HG03521 (cell line): ENCODE results near the gene ZNF555.
"Not testable (repeated sequence)": the region's sequence is repeated elsewhere in the genome, so short reads cannot be mapped to it uniquely, and the experiment has no call there.

ENCODE experiments used
- ATAC-seq: cut with Tn5 transposase; IDR thresholded peaks from one replicate; pipeline ENCODE4 v1.9.1; 2021; ENCODE audit warnings: mild to moderate bottlenecking, moderate library complexity; ENCODE audit not compliant: unreplicated experiment

ZNF555 gene

DNA sequence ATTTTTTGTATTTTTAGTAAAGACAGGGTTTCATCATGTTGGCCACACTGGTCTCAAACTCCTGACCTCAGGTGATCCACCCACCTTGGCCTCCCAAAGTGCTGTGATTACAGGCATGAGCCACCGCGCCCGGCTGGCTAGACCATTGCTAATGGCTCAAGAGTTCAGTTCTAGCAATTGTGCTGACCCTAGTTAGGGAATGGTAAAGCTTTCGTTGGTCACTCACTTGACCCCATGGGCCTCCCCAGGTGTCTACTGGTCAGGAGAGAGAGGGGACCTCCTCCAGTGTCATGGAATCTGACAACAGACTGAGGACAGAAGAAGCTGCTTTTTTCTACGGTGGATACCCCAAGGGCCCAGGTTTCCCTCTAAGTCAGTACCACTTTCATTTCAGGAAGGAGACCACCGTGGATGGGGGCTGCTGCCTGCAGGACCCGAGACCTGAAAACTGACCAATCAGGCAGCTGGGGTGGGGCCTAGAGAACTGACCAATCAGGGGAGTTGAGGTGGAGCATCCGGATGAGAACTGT is 25.3 kb downstream of the ZNF555 start:
- ATAC-seq = no peak

DNA sequence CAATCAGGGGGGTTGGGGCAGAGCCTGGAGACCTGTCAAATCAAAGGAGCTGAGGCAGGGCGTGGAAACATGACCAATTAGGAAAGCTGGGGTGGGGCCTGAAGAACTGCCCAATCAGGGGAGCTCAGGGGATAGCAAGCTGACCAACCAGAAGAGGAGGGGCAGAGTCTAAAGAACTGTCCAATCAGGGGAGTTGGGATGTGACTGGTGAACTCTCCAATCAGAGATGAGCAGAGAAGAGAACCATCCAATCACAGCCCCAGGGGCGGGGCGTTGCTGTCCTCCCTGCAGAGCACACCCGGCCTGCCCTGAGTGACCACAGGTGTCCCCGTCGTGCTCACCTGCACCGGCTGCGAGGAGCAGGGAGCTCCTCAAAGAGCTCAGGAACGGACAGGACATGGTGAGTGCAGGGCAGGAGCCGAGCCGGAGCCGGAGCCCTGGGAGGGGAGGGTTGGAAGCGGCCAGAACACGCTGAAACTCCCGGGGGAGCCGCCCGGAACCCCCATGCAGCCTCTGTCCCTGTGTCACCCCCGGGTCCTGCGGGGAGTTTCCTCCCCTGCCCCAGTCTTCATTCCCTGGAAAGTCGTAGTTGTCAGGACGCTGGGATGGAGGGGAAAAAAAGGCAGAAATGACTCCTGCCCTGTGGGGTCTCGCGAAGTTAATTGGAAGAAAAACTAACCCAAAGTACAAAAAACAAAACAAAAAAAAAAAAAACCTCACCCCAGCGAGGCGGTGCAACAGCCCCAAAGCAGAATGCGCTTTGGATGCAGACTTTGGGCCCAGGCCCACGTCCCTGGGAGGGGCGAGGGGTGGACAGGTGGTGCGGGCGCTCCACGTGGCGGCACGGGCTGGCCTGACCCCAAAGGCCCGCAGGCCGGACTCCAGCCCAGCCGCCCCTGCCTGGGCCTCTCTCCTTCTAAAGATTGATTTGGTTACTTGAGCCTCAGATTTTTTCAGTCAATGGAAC is 26.0 kb downstream of the ZNF555 start, which contains the start of gene ZNF556:
ZNF556 (plus strand) TSS at position 311 of the 967 bp plus-strand sequence; CDS start at position 398, 87 bp downstream.
- ATAC-seq = no peak

DNA sequence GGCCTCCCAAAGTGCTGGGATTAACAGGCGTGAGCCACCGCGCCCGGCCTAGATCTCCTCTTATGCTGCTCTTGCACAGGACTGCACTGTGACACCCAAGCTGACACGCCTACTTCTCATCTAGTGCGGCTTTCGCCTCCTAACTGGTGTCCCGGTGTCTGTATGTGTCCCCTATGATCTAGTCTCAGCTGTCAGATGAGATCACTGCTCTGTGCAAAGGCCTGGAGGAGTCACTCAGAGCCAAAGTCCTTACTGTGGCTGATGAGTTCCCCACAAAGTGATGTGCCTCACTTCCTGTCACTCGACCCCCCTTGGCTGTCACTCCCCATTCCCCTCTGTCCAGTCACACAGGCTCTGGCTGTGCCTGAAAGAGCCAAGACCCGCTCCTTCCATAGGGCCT is 28.3 kb downstream of the ZNF555 start:
- no peak for ATAC-seq

DNA sequence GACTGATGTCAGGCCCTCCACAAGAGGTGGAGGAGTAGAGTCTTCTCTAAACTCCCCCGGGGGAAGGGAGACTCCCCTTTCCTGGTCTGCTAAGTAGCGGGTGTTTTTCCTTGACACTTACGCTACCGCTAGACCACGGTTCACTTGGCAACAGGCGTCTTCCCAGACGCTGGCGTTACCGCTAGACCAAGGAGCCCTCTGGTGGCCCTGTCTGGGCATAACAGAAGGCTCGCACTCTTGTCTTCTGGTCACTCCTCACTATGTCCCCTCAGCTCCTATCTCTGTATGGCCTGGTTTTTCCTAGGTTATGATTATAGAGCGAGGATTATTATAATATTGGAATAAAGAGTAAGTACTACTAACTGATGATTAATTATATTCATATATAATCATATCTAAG is 30.9 kb downstream of the ZNF555 start:
- not testable (repeated sequence) for ATAC-seq

GRCh38 chr19:2877398-2878331 is 36.4 kb downstream of the ZNF555 start:
- no peak for ATAC-seq

DNA sequence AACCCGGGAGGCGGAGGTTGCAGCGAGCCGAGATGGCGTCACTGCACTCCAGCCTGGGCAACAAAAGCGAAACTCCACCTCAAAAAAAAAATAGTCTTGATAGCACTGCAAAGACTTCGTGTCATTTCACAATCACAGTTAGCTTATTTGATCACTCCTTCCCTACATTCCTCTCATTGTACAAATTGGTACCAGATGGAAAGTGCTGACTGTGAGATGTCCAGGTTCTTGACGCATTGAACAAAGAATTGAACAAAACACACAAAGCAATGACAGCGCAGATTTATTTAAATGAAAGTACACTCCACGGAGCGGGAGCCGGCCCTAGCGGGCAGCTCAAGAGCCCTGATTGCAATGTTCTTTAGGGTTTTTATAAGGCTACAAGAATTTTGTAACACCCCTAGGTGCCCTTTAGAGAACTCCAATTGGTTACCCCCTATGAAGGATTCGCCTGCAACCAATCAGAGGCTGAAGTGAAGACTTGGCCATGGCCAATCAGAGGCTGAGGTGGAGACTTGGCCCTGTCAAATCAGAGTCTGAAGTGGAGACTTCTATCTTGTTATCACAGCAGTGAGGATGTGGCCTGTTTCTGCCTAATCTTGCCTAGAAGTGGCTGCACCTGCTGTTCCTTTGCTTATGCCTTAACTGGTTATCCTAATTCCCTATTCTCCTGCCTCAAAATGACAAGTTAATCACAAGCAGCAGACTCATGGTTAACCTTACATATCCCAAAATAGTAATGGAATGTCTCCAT is 42.6 kb downstream of the ZNF555 start:
- no peak for ATAC-seq

DNA sequence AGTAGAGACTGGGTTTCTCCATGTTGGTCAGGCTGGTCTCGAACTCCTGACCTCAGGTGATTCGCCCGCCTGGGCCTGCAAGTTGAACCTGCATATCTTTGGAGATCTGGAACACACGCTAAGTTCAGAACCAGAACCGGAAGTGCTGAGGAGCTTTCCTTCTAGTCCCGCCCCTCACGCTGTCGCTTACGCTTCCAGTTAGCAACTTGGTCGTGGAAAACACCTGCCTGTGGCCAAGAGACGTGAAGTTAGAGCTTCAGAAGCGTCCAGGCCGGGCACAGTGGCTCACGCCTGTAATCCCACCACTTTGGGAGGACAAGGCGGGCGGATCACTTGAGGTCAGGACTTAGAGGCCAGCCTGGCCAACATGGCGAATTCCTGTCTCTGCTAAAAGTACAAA is 44.5 kb downstream of the ZNF555 start:
- ATAC-seq = no peak

GRCh38 chr19:2887391-2887914 is 46.2 kb downstream of the ZNF555 start:
- no peak for ATAC-seq

DNA sequence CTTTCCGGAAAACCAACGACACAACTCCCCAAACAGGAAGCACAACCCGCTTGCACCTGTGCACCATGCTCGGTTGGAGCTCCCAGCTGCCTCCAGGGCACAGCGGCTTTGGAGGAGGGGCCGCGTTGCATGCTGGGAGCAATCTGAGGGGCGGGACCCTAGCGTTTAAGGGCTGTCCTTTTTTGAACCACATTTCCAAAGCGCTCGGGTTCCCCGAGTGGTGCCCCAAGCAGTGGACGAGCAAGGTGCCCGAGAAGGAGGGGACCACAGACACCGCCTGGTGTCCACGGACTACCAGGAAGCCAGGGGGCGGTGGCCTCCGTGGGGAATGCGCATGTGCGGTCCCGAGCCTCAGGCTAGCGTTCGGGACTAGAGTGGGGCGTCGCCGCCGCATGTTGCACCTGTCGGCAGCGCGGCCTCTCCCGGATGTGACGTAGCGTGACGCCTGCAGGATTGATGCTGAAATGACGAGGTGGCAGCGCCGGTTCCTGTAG is 47.5 kb downstream of the ZNF555 start:
- ATAC-seq = no peak

DNA sequence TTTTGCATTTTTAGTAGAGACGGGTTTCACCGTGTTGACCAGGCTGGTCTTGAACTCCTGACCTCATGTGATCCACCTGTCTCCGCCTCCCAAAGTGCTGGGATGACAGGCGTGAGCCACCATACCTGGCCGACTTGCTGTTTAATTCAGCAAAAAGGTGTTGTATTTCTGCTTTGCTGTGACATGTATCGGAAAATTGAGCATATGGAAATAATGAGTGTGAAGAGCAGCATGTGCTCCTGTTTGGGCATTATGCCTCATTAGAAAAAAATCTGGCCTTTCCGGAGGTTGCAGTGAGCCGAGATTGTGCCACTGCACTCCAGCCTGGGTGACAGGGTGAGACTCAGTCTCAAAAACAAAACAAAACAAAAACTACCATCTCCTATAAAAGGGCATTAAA is 49.3 kb downstream of the ZNF555 start:
- not testable (repeated sequence) for ATAC-seq

DNA sequence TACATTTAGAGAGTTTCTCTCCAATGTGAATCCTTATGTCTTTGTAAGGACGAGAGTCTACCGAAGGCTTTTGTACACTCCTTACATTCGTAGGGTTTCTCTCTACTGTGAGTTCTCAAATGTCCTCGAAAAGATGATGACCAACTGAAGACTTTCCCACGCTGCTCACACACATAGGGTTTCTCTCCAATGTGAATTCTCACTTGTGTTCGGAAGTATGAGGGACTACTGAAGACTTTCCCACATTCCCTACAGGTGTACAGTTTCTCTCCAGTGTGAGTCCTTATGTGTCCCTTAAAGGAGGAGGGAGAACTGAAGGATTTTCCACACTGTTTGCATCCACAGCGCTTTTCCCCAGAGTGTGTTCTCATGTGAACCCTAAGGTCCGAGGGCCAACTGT is 55.4 kb downstream of the ZNF555 start:
- no peak for ATAC-seq

DNA sequence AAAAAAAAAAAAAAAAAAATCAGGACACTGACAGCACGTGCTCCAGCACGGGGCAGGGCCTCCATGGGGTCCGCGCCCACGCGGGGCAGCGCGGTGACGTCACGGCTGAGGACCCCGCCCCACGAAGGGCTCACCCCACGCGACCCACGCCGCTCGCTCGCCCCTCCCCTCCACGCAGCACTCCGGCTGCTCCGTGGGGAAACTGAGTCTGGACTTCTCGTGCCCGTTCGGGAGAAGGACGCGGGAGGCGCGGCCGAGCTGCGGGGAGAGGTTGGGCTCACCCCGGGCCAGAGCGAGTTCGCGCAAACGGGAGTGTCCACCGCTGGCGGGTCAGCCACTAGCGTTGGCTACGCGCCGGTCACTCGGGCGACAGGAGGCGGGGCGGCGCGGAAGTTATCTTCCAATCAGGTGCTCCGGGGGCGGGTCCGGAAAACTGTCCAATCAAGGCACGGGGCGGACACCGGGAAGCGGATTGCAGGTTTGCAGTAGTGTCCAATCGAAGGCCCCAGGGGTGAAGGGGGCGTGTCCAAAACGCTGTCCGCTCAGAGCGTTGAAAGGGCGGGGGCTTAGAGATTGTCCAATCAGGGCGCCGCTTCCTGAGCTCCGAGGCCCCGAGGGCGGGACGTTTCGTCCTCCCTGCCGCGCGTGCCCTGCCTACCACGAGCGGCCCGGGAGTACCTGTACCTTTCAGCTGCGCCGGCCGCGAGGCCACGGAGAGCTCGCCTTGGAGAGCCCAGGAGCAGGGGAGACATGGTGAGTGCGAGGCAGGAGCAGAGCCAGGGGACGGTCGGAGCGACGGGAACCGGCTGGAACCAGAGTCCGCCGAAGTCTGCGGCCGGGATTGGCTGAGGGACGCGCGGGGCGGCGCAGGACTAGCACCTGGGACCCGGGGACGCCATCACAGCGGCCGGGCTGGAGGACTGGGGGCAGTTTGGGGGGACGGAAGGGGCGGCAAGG is 59.3 kb downstream of the ZNF555 start, which contains the start of gene ZNF57:
ZNF57 (plus strand) TSS at position 633 of the 957 bp plus-strand sequence; CDS start at position 751, 118 bp downstream.
- peak; percentile 92 for ATAC-seq

GRCh38 chr19:2902590-2903218 is 61.4 kb downstream of the ZNF555 start:
- ATAC-seq = no peak

GRCh38 chr19:2903326-2903725 is 62.1 kb downstream of the ZNF555 start:
- not testable (repeated sequence) for ATAC-seq

GRCh38 chr19:2905918-2906519 is 64.7 kb downstream of the ZNF555 start:
- ATAC-seq = no peak

DNA sequence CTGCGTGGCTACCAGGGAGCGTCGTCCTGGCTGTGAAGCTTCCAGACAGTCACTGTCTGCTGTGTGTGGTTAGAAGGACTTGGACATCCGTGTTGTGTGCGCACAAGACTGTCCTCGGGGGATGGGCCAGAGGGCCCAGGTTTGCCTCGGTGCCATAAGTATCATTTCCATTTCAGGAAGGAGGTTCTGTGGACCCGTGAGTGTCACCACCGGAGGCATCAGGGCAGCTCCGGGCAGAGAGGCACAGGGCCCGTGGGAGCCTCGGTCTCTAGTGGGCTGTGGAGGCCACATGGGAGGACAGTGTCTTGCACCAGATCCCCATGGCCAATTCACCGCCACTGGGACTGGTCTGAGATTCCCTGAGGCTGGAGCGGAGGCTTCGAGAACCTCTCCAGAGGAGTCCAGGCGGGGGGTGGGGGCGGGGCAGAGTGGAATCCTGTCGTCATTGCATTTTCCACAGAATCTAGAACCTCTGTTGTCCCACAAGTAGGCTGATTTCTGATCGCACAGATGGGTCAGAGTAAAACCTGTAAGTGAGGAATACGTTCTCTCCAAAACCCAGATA is 65.4 kb downstream of the ZNF555 start:
- ATAC-seq = no peak
